Testis (tissue), 3 donors: ENCODE data around the gene CILP2. TPM values are rescaled to one million over a fixed set of nuclear protein-coding genes. Genes with fewer than 3 reads are reported as not detected.

Experiments used
- DNase-seq: peaks from one replicate; pipeline ENCODE4 v3.0.0-alpha.2; 2019
- H3K27ac ChIP-seq, 2 donors: fragments of 200-600 bp; sonication (generic); one replicate each; pipeline ENCODE4 v1.5.1; 2019
- H3K27me3 ChIP-seq: fragments of 200-600 bp; sonication (generic); one replicate; pipeline ENCODE4 v1.5.1; 2019
- H3K36me3 ChIP-seq: fragments of 200-600 bp; sonication (generic); one replicate; pipeline ENCODE4 v1.5.1; 2017; ENCODE audit warnings: low read depth; ENCODE audit errors: missing control alignments
- H3K4me1 ChIP-seq: fragments of 200-600 bp; sonication (generic); one replicate; pipeline ENCODE4 v1.5.1; 2019
- H3K4me3 ChIP-seq, 2 donors: fragments of 200-600 bp; sonication (generic); one replicate each; pipeline ENCODE4 v1.5.1; 2017 to 2019
- H3K9me3 ChIP-seq: fragments of 200-600 bp; sonication (generic); one replicate; pipeline ENCODE4 v1.5.1; 2017
- POLR2A ChIP-seq: fragments of 450-650 bp; IDR thresholded peaks from one replicate; pipeline ENCODE4 v1.6.1; 2017; ENCODE audit warnings: antibody characterized with exemption, mild to moderate bottlenecking, moderate library complexity
- WGBS, 2 donors: methylation state at CpG; one replicate each; pipeline ENCODE4 v1.1.5; 2018; 5-methylcytosine and 5-hydroxymethylcytosine counted together
- intact Hi-C: fragments of 100-400 bp; cut with DNase I; formaldehyde crosslinking; loops from one replicate; pipeline ENCODE4 v1.15.1; 2023; ENCODE audit warnings: low total_unique reads
- polyA plus RNA-seq: library from polyadenylated mRNA; stranded (reverse); fragments of 350-450 nt; fragmentation: Illumina TruSeq; extraction: RNeasy Lipid Tissue Mini Kit (QIAGEN cat#74804); gene quantifications from one replicate; pipeline ENCODE4 v1.2.3, GENCODE V29; 2014; ENCODE audit warnings: low read depth, low replicate concordance; ENCODE audit not compliant: insufficient read depth
- total RNA-seq, 2 donors: library from RNA; depleted of rRNA; stranded (reverse); fragments of >200 nt; gene quantifications; one replicate each; pipeline ENCODE4 v1.2.3, GENCODE V29; 2016
- TF ChIP-seq, protein P1 (sequence below), 3 experiments: fragments of 450-650 bp in 2 of 3; fragments of 200-600 bp in 1 of 3; sonication (generic) in 1 of 3; IDR thresholded peaks; one replicate each; pipeline ENCODE4 v1.5.1; 2016 to 2019; ENCODE audit warnings: antibody characterized with exemption in 3 of 3, mild to moderate bottlenecking in 2 of 3, moderate library complexity in 1 of 3

CILP2 gene
- total and polyA plus RNA-seq, 3 donors from 2014 or later: 5.6 to 10.0 (median 9.5) TPM

- no peak overlapping the region for H3K27ac ChIP-seq
- no peaks in the 10 kb centered on the region for H3K27me3 ChIP-seq
- no peak for DNase-seq
- peaks cover 11% of the 10 kb centered on the region for H3K4me1 ChIP-seq
- no peaks in the 10 kb centered on the region for H3K36me3 ChIP-seq
- no peaks in the 10 kb centered on the region for H3K9me3 ChIP-seq
- intact Hi-C loops: no loop called here
- no peak for TF ChIP-seq POLR2A
- TF ChIP-seq, protein P1, sequence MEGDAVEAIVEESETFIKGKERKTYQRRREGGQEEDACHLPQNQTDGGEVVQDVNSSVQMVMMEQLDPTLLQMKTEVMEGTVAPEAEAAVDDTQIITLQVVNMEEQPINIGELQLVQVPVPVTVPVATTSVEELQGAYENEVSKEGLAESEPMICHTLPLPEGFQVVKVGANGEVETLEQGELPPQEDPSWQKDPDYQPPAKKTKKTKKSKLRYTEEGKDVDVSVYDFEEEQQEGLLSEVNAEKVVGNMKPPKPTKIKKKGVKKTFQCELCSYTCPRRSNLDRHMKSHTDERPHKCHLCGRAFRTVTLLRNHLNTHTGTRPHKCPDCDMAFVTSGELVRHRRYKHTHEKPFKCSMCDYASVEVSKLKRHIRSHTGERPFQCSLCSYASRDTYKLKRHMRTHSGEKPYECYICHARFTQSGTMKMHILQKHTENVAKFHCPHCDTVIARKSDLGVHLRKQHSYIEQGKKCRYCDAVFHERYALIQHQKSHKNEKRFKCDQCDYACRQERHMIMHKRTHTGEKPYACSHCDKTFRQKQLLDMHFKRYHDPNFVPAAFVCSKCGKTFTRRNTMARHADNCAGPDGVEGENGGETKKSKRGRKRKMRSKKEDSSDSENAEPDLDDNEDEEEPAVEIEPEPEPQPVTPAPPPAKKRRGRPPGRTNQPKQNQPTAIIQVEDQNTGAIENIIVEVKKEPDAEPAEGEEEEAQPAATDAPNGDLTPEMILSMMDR (IDR thresholded peaks at IDR 0.05): no peak
- H3K4me3 ChIP-seq: peak overlapping the region in 1 of 2 donors; percentile 87
- WGBS, 2 donors: 63 to 69% methylated on average over 10 of the region's 10 CpGs
Observed at GRCh38 chr19:19517235-19517619, 20.8 kb upstream of the CILP2 start.

- H3K4me1 ChIP-seq: peaks cover 17% of the 10 kb centered on the region
- DNase-seq: no peak
- no peaks in the 10 kb centered on the region for H3K9me3 ChIP-seq
- H3K27ac ChIP-seq: no peak overlapping the region
- TF ChIP-seq POLR2A: no peak
- H3K4me3 ChIP-seq: no peak overlapping the region
- H3K27me3 ChIP-seq: no peaks in the 10 kb centered on the region
- no peaks in the 10 kb centered on the region for H3K36me3 ChIP-seq
- intact Hi-C loops: no loop called here
- 80 to 88% methylated on average over 6 of the region's 6 CpGs for WGBS, 2 donors
Observed at GRCh38 chr19:19520989-19521388, 17.1 kb upstream of the CILP2 start.

- H3K27ac ChIP-seq: no peak overlapping the region
- H3K27me3 ChIP-seq: no peaks in the 10 kb centered on the region
- H3K9me3 ChIP-seq: no peaks in the 10 kb centered on the region
- H3K36me3 ChIP-seq: no peaks in the 10 kb centered on the region
- H3K4me1 ChIP-seq: peaks cover 10% of the 10 kb centered on the region
- intact Hi-C loops: no loop called here
- H3K4me3 ChIP-seq: no peak overlapping the region
- DNase-seq: no peak
- TF ChIP-seq, protein P1 (IDR thresholded peaks at IDR 0.05): no peak
- TF ChIP-seq POLR2A: no peak
- 82 to 92% methylated on average over 3 of the region's 3 CpGs for WGBS, 2 donors
Observed at GRCh38 chr19:19523177-19523576, 14.9 kb upstream of the CILP2 start.

GRCh38 chr19:19524053-19524452, 14.0 kb upstream of the CILP2 start:
- WGBS, 2 donors: 86 to 88% methylated on average over 7 of the region's 7 CpGs
- H3K4me3 ChIP-seq: no peak overlapping the region
- intact Hi-C loops: no loop called here
- H3K27ac ChIP-seq: no peak overlapping the region
- H3K9me3 ChIP-seq: no peaks in the 10 kb centered on the region
- H3K4me1 ChIP-seq: peaks cover 10% of the 10 kb centered on the region
- TF ChIP-seq POLR2A: no peak
- TF ChIP-seq, protein P1 (IDR thresholded peaks at IDR 0.05): no peak
- H3K36me3 ChIP-seq: no peaks in the 10 kb centered on the region
- no peaks in the 10 kb centered on the region for H3K27me3 ChIP-seq
- DNase-seq: no peak

GRCh38 chr19:19525611-19526380, 12.3 kb upstream of the CILP2 start:
- Histone ChIP-seq H3K9me3 (no peaks in the 10 kb centered on the region), H3K27me3 (no peaks in the 10 kb centered on the region), H3K27ac (no peak overlapping the region), H3K4me1 (peaks cover 14% of the 10 kb centered on the region), H3K36me3 (no peaks in the 10 kb centered on the region), H3K4me3 (no peak overlapping the region)
- no peak for DNase-seq
- intact Hi-C loops: no loop called here
- WGBS, 2 donors: 59 to 98% methylated on average over 7 to 12 of the region's 23 CpGs
- TF ChIP-seq, protein P1 (IDR thresholded peaks at IDR 0.05): no peak
- TF ChIP-seq POLR2A: no peak
